ENCODE results near the gene NAPEPLD. TPM values are rescaled to one million over a fixed set of nuclear protein-coding genes. Genes with fewer than 3 reads are reported as not detected.

NAPEPLD gene
- total and polyA plus RNA-seq, 3 experiments from 2014 or later, result 7.6 to 8.5 (median 8.4) TPM

- peaks cover 0 to 4% (median 0%) of the 10 kb centered on the region in 3 donors for H3K4me1 Mint-ChIP-seq
- no peaks in the 10 kb centered on the region for H3K27me3 ChIP-seq (ENCODE audit: insufficient read depth, low read length, poor library complexity, severe bottlenecking)
- H3K27me3 Mint-ChIP-seq, result no peaks in the 10 kb centered on the region
- H3K9me3 Mint-ChIP-seq, result no peaks in the 10 kb centered on the region
- H3K36me3 Mint-ChIP-seq, result peaks cover 18 to 57% (median 18%) of the 10 kb centered on the region in 3 donors
- no peak overlapping the region for H3K27ac Mint-ChIP-seq
- H3K4me1 ChIP-seq (ENCODE audit: insufficient read depth, low read length), result no peaks in the 10 kb centered on the region
- H3K9me3 ChIP-seq (ENCODE audit: low read length), result no peaks in the 10 kb centered on the region
- ChIA-PET CTCF (no interaction called here), POLR2A (no interaction called here)
- no peak overlapping the region for H3K4me3 ChIP-seq (ENCODE audit: low read length)
- H3K27ac ChIP-seq (ENCODE audit: low read depth, low read length), result no peak overlapping the region
- no peak for DNase-seq
- H3K36me3 ChIP-seq (ENCODE audit: insufficient read depth, low read length), result peaks cover 12% of the 10 kb centered on the region
- no peak overlapping the region for H3K4me3 Mint-ChIP-seq
Measured at GRCh38 chr7:103121641-103122040, 27.3 kb downstream of the NAPEPLD start.

- Mint-ChIP-seq H3K4me3 (no peak overlapping the region), H3K27me3 (no peaks in the 10 kb centered on the region), H3K4me1 (peaks cover 0 to 4% (median 0%) of the 10 kb centered on the region in 3 donors), H3K36me3 (peaks cover 14 to 57% (median 14%) of the 10 kb centered on the region in 3 donors), H3K9me3 (no peaks in the 10 kb centered on the region), H3K27ac (no peak overlapping the region)
- Histone ChIP-seq H3K27ac (ENCODE audit: low read depth, low read length) (no peak overlapping the region), H3K27me3 (ENCODE audit: insufficient read depth, low read length, poor library complexity, severe bottlenecking) (no peaks in the 10 kb centered on the region), H3K4me3 (ENCODE audit: low read length) (no peak overlapping the region), H3K36me3 (ENCODE audit: insufficient read depth, low read length) (peaks cover 12% of the 10 kb centered on the region), H3K4me1 (ENCODE audit: insufficient read depth, low read length) (no peaks in the 10 kb centered on the region), H3K9me3 (ENCODE audit: low read length) (no peaks in the 10 kb centered on the region)
- ChIA-PET POLR2A (no interaction called here), CTCF (no interaction called here)
- DNase-seq, result no peak
Measured at GRCh38 chr7:103120362-103120761, 28.5 kb downstream of the NAPEPLD start.

- H3K36me3 ChIP-seq (ENCODE audit: insufficient read depth, low read length), result peaks cover 12% of the 10 kb centered on the region
- no peaks in the 10 kb centered on the region for H3K9me3 ChIP-seq (ENCODE audit: low read length)
- Mint-ChIP-seq H3K9me3 (no peaks in the 10 kb centered on the region), H3K27ac (no peak overlapping the region), H3K4me1 (peaks cover 0 to 4% (median 0%) of the 10 kb centered on the region in 3 donors), H3K36me3 (peaks cover 14 to 61% (median 14%) of the 10 kb centered on the region in 3 donors), H3K4me3 (no peak overlapping the region), H3K27me3 (no peaks in the 10 kb centered on the region)
- H3K4me3 ChIP-seq (ENCODE audit: low read length), result no peak overlapping the region
- no peak overlapping the region for H3K27ac ChIP-seq (ENCODE audit: low read depth, low read length)
- CTCF ChIA-PET, result no interaction called here
- no peak for DNase-seq
- H3K4me1 ChIP-seq (ENCODE audit: insufficient read depth, low read length), result no peaks in the 10 kb centered on the region
- H3K27me3 ChIP-seq (ENCODE audit: insufficient read depth, low read length, poor library complexity, severe bottlenecking), result no peaks in the 10 kb centered on the region
- POLR2A ChIA-PET, result no interaction called here
Measured at GRCh38 chr7:103119791-103120291, 29.1 kb downstream of the NAPEPLD start.

- H3K4me1 ChIP-seq (ENCODE audit: insufficient read depth, low read length), result no peaks in the 10 kb centered on the region
- POLR2A ChIA-PET, result no interaction called here
- H3K9me3 ChIP-seq (ENCODE audit: low read length), result no peaks in the 10 kb centered on the region
- CTCF ChIA-PET, result no interaction called here
- no peaks in the 10 kb centered on the region for H3K27me3 ChIP-seq (ENCODE audit: insufficient read depth, low read length, poor library complexity, severe bottlenecking)
- no peak overlapping the region for H3K4me3 Mint-ChIP-seq
- peaks cover 19 to 63% (median 24%) of the 10 kb centered on the region in 3 donors for H3K36me3 Mint-ChIP-seq
- no peaks in the 10 kb centered on the region for H3K27me3 Mint-ChIP-seq
- peaks cover 0 to 3% (median 0%) of the 10 kb centered on the region in 5 donors for H3K9me3 Mint-ChIP-seq
- DNase-seq, result no peak
- H3K4me1 Mint-ChIP-seq, result peaks cover 0 to 5% (median 4%) of the 10 kb centered on the region in 3 donors
- no peak overlapping the region for H3K27ac ChIP-seq (ENCODE audit: low read depth, low read length)
- peaks cover 11% of the 10 kb centered on the region for H3K36me3 ChIP-seq (ENCODE audit: insufficient read depth, low read length)
- no peak overlapping the region for H3K4me3 ChIP-seq (ENCODE audit: low read length)
- H3K27ac Mint-ChIP-seq, result no peak overlapping the region
Measured at GRCh38 chr7:103117465-103117864, 31.4 kb downstream of the NAPEPLD start.

- H3K36me3 ChIP-seq (ENCODE audit: insufficient read depth, low read length), result peaks cover 6% of the 10 kb centered on the region
- Mint-ChIP-seq H3K4me3 (no peak overlapping the region), H3K27ac (no peak overlapping the region), H3K36me3 (peaks cover 21 to 62% (median 25%) of the 10 kb centered on the region in 3 donors), H3K27me3 (no peaks in the 10 kb centered on the region), H3K9me3 (peaks cover 0 to 3% (median 0%) of the 10 kb centered on the region in 5 donors), H3K4me1 (peaks cover 0 to 5% (median 2%) of the 10 kb centered on the region in 3 donors)
- H3K27me3 ChIP-seq (ENCODE audit: insufficient read depth, low read length, poor library complexity, severe bottlenecking), result no peaks in the 10 kb centered on the region
- POLR2A ChIA-PET, result no interaction called here
- no peak overlapping the region for H3K27ac ChIP-seq (ENCODE audit: low read depth, low read length)
- DNase-seq, result no peak
- CTCF ChIA-PET, result no interaction called here
- no peaks in the 10 kb centered on the region for H3K9me3 ChIP-seq (ENCODE audit: low read length)
- no peak overlapping the region for H3K4me3 ChIP-seq (ENCODE audit: low read length)
- H3K4me1 ChIP-seq (ENCODE audit: insufficient read depth, low read length), result no peaks in the 10 kb centered on the region
Measured at GRCh38 chr7:103116991-103117390, 31.9 kb downstream of the NAPEPLD start.

GRCh38 chr7:103116511-103116910 lies 32.4 kb downstream of the NAPEPLD start:
- no peak overlapping the region for H3K27ac ChIP-seq (ENCODE audit: low read depth, low read length)
- Mint-ChIP-seq H3K27ac (peak overlapping the region in 2 of 8 donors; percentile 26 to 38), H3K4me3 (no peak overlapping the region), H3K27me3 (no peaks in the 10 kb centered on the region), H3K4me1 (peaks cover 0 to 5% (median 0%) of the 10 kb centered on the region in 3 donors), H3K9me3 (peaks cover 0 to 3% (median 0%) of the 10 kb centered on the region in 5 donors), H3K36me3 (peaks cover 22 to 63% (median 26%) of the 10 kb centered on the region in 3 donors)
- no peaks in the 10 kb centered on the region for H3K9me3 ChIP-seq (ENCODE audit: low read length)
- H3K36me3 ChIP-seq (ENCODE audit: insufficient read depth, low read length), result peaks cover 1% of the 10 kb centered on the region
- H3K27me3 ChIP-seq (ENCODE audit: insufficient read depth, low read length, poor library complexity, severe bottlenecking), result no peaks in the 10 kb centered on the region
- POLR2A ChIA-PET, result no interaction called here
- DNase-seq, result no peak
- no peak overlapping the region for H3K4me3 ChIP-seq (ENCODE audit: low read length)
- H3K4me1 ChIP-seq (ENCODE audit: insufficient read depth, low read length), result no peaks in the 10 kb centered on the region
- CTCF ChIA-PET, result no interaction called here

- ChIA-PET CTCF (no interaction called here), POLR2A (no interaction called here)
- no peaks in the 10 kb centered on the region for H3K27me3 Mint-ChIP-seq
- H3K27ac Mint-ChIP-seq, result peak overlapping the region in 2 of 8 donors; percentile 52 to 87
- no peaks in the 10 kb centered on the region for H3K36me3 ChIP-seq (ENCODE audit: insufficient read depth, low read length)
- no peak overlapping the region for H3K4me3 Mint-ChIP-seq
- H3K36me3 Mint-ChIP-seq, result peaks cover 18 to 62% (median 30%) of the 10 kb centered on the region in 3 donors
- no peaks in the 10 kb centered on the region for H3K9me3 ChIP-seq (ENCODE audit: low read length)
- no peak for DNase-seq
- H3K4me1 Mint-ChIP-seq, result peaks cover 0 to 5% (median 5%) of the 10 kb centered on the region in 3 donors
- peaks cover 0 to 3% (median 0%) of the 10 kb centered on the region in 5 donors for H3K9me3 Mint-ChIP-seq
- H3K27me3 ChIP-seq (ENCODE audit: insufficient read depth, low read length, poor library complexity, severe bottlenecking), result no peaks in the 10 kb centered on the region
- H3K4me1 ChIP-seq (ENCODE audit: insufficient read depth, low read length), result no peaks in the 10 kb centered on the region
- H3K27ac ChIP-seq (ENCODE audit: low read depth, low read length), result no peak overlapping the region
- H3K4me3 ChIP-seq (ENCODE audit: low read length), result no peak overlapping the region
Measured at GRCh38 chr7:103115771-103116170, 33.1 kb downstream of the NAPEPLD start.

- Histone ChIP-seq H3K27ac (ENCODE audit: low read depth, low read length) (no peak overlapping the region), H3K4me3 (ENCODE audit: low read length) (no peak overlapping the region), H3K36me3 (ENCODE audit: insufficient read depth, low read length) (no peaks in the 10 kb centered on the region), H3K9me3 (ENCODE audit: low read length) (no peaks in the 10 kb centered on the region), H3K27me3 (ENCODE audit: insufficient read depth, low read length, poor library complexity, severe bottlenecking) (no peaks in the 10 kb centered on the region), H3K4me1 (ENCODE audit: insufficient read depth, low read length) (no peaks in the 10 kb centered on the region)
- DNase-seq, result no peak
- H3K27ac Mint-ChIP-seq, result peak overlapping the region in 4 of 8 donors; percentile 4 to 77 (median 34)
- no peak overlapping the region for H3K4me3 Mint-ChIP-seq
- H3K36me3 Mint-ChIP-seq, result peaks cover 23 to 65% (median 39%) of the 10 kb centered on the region in 3 donors
- peaks cover 0 to 4% (median 2%) of the 10 kb centered on the region in 5 donors for H3K9me3 Mint-ChIP-seq
- ChIA-PET CTCF (no interaction called here), POLR2A (no interaction called here)
- H3K27me3 Mint-ChIP-seq, result no peaks in the 10 kb centered on the region
- H3K4me1 Mint-ChIP-seq, result peaks cover 0 to 6% (median 5%) of the 10 kb centered on the region in 3 donors
Measured at GRCh38 chr7:103114576-103115008, 34.3 kb downstream of the NAPEPLD start.

All from CD8-positive, alpha-beta memory T cell (primary cell).